BJ (cell line): ENCODE measurements around the gene TACC2. TPM values are rescaled to one million over a fixed set of nuclear protein-coding genes. Genes with fewer than 3 reads are reported as not detected.

Experiments used
- CTCF ChIA-PET: fragments of 350-600 bp; formaldehyde crosslinking; extraction: SDS; loops from one replicate; lab custom pipeline; 2021; ENCODE audit warnings: antibody characterized with exemption, inconsistent platforms; lab: Yijun Ruan, JAX
- POLR2A ChIA-PET: fragments of 300-600 bp; sonication (Branson Sonifier 250); formaldehyde crosslinking; extraction: SDS; loops from one replicate; lab custom pipeline; 2021; ENCODE audit warnings: antibody characterized with exemption; lab: Charles Lee
- DNase-seq: peaks from one replicate; pipeline ENCODE4 v3.0.0-alpha.2; 2011; ENCODE audit warnings: low read depth
- H3K27me3 ChIP-seq: 2 replicates; pipeline ENCODE4 v1.6.0; 2011; ENCODE audit warnings: low read length; ENCODE audit not compliant: control insufficient read depth, insufficient read depth
- H3K36me3 ChIP-seq: 2 replicates; pipeline ENCODE4 v1.5.1; 2011; ENCODE audit warnings: low read length; ENCODE audit not compliant: control insufficient read depth, insufficient read depth
- H3K4me3 ChIP-seq: 2 replicates; pipeline ENCODE4 v1.5.1; 2011; ENCODE audit warnings: low read depth, mild to moderate bottlenecking, control low read depth, low read length
- CTCF ChIP-seq: IDR thresholded peaks from 2 replicates; pipeline ENCODE4 v1.5.1; 2011; ENCODE audit warnings: low read depth, mild to moderate bottlenecking, control low read depth, inconsistent platforms, low read length, moderate library complexity; ENCODE audit not compliant: insufficient read depth
- polyA plus RNA-seq: library from polyadenylated mRNA; depleted of rRNA; stranded (reverse); fragments of >200 nt; gene quantifications from 2 replicates; pipeline ENCODE4 v1.2.3, GENCODE V29; 2011

Gene TACC2
- polyA plus RNA-seq, 1 experiment, result 10.4 TPM

GRCh38 chr10:122053314-122053713, 64.4 kb downstream of the TACC2 start:
- Histone ChIP-seq H3K36me3 (no peaks in the 10 kb centered on the region), H3K4me3 (no peak overlapping the region), H3K27me3 (no peaks in the 10 kb centered on the region)
- TF ChIP-seq CTCF, result no peak
- CTCF ChIA-PET, result no interaction called here
- no peak for DNase-seq
- POLR2A ChIA-PET, result no interaction called here

GRCh38 chr10:122054048-122055025, 65.4 kb downstream of the TACC2 start:
- CTCF ChIA-PET, result interaction anchor here (0.7 to 1.8 kb wide), 10 partner anchors 8 to 214 kb away, joined by 3 to 5 read pairs (median 3); no protein-coding TSS in a partner anchor
- POLR2A ChIA-PET, result no interaction called here

GRCh38 chr10:122055252-122055651, 66.3 kb downstream of the TACC2 start:
- TF ChIP-seq CTCF, result no peak
- POLR2A ChIA-PET, result no interaction called here
- no peaks in the 10 kb centered on the region for H3K36me3 ChIP-seq
- DNase-seq, result no peak
- no peak overlapping the region for H3K4me3 ChIP-seq
- CTCF ChIA-PET, result interaction anchor here (0.9 to 1.8 kb wide), 5 partner anchors 8 to 213 kb away, joined by 3 to 5 read pairs (median 3); no protein-coding TSS in a partner anchor
- H3K27me3 ChIP-seq, result no peaks in the 10 kb centered on the region

More at GRCh38 chr10:122054048-122055025, 65.4 kb downstream of the TACC2 start:
- peak; percentile 43 for TF ChIP-seq CTCF
- no peaks in the 10 kb centered on the region for H3K27me3 ChIP-seq
- no peak overlapping the region for H3K4me3 ChIP-seq
- no peaks in the 10 kb centered on the region for H3K36me3 ChIP-seq
- DNase-seq, result no peak

GRCh38 chr10:122056431-122057094, 67.6 kb downstream of the TACC2 start:
- Histone ChIP-seq H3K36me3 (no peaks in the 10 kb centered on the region), H3K27me3 (no peaks in the 10 kb centered on the region), H3K4me3 (no peak overlapping the region)
- DNase-seq, result no peak
- POLR2A ChIA-PET, result no interaction called here
- TF ChIP-seq CTCF, result no peak
- CTCF ChIA-PET, result interaction anchor here (1.2 kb wide), 1 partner anchor 211 kb away, joined by 3 read pairs; no protein-coding TSS in a partner anchor

DNA sequence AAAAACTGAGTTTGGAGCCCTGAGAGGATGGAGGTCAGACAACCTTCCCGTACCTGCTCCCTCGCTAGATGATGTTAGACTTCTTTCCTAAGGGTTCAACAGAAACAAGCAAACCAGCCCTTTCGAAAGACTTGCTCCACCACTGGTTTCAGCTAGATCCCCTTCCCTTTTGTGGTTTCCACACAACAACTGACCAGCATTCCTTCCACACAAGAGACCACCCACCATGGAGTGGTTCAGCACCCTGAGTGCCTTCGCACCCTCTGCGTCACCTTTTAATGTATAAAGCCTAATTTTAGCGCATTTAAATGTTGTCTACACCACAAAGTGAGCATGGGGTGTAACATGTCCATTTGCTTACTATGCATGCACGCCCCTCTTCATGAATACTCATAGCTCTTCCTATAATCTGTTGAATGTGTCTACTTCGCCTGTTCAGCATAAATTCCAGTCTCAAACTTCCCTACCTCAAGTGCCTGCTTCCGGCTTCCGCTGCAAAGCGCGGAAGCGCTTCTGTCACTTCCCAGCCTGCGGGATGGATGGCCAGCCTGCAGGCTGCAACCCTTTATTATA, 69.0 kb downstream of the TACC2 start:
- ChIA-PET POLR2A (no interaction called here), CTCF (no interaction called here)
- no peak for DNase-seq
- no peak for TF ChIP-seq CTCF
- no peak overlapping the region for H3K4me3 ChIP-seq
- no peaks in the 10 kb centered on the region for H3K36me3 ChIP-seq
- no peaks in the 10 kb centered on the region for H3K27me3 ChIP-seq
